RWPE1 (cell line): ENCODE measurements around the gene RNF144B.
"Not testable (repeated sequence)": the region's sequence is repeated elsewhere in the genome, so short reads cannot be mapped to it uniquely, and the experiment has no call there.

Experiments
- CTCF ChIA-PET: fragments of 350-600 bp; sonication (Branson Sonifier 250); formaldehyde crosslinking; extraction: SDS; loops from one replicate; lab custom pipeline; 2021; lab: Yijun Ruan, JAX
- POLR2A ChIA-PET: fragments of 400-600 bp; formaldehyde crosslinking; extraction: SDS; loops from one replicate; lab custom pipeline; 2020; ENCODE audit warnings: antibody characterized with exemption; ENCODE audit not compliant: low non-redundant PET; lab: Yijun Ruan, JAX
- DNase-seq: peaks from one replicate; pipeline ENCODE4 v3.0.0; 2012; ENCODE audit warnings: low spot score
- H3K27ac ChIP-seq: fragments of 450-650 bp; 2 replicates; pipeline ENCODE4 v1.5.1; 2017
- TF ChIP-seq, protein P1 (sequence below): fragments of 450-650 bp; conservative IDR thresholded peaks from 2 replicates; pipeline ENCODE4 v1.5.1; 2017; ENCODE audit warnings: low read depth, mild to moderate bottlenecking

The RNF144B gene

DNA sequence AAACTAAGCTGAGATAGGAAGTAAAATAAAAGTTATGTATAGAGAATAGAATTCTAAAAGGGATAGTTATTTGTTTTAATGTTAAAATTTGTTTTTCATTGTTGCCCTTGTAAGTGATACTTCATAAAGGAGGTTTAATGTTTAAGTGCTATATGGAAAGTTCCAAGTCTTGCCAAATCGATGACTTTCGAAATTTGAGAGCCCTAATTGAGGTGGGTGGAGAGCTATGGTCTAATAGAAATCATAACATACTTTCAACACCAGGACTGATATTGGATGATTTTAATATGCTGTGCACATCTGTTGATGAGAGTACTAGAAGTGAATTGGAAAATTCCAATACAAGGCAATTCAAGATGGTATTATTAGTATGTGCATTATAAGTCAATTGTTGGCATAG lies 64.6 kb downstream of the RNF144B start:
- TF ChIP-seq, protein P1, sequence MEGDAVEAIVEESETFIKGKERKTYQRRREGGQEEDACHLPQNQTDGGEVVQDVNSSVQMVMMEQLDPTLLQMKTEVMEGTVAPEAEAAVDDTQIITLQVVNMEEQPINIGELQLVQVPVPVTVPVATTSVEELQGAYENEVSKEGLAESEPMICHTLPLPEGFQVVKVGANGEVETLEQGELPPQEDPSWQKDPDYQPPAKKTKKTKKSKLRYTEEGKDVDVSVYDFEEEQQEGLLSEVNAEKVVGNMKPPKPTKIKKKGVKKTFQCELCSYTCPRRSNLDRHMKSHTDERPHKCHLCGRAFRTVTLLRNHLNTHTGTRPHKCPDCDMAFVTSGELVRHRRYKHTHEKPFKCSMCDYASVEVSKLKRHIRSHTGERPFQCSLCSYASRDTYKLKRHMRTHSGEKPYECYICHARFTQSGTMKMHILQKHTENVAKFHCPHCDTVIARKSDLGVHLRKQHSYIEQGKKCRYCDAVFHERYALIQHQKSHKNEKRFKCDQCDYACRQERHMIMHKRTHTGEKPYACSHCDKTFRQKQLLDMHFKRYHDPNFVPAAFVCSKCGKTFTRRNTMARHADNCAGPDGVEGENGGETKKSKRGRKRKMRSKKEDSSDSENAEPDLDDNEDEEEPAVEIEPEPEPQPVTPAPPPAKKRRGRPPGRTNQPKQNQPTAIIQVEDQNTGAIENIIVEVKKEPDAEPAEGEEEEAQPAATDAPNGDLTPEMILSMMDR, result no peak
- CTCF ChIA-PET, result interaction anchor here (0.7 kb wide), 1 partner anchor 109 kb away, joined by 3 read pairs; no protein-coding TSS in a partner anchor
- POLR2A ChIA-PET, result no interaction called here
- no peak for DNase-seq
- H3K27ac ChIP-seq, result no peak overlapping the region

DNA sequence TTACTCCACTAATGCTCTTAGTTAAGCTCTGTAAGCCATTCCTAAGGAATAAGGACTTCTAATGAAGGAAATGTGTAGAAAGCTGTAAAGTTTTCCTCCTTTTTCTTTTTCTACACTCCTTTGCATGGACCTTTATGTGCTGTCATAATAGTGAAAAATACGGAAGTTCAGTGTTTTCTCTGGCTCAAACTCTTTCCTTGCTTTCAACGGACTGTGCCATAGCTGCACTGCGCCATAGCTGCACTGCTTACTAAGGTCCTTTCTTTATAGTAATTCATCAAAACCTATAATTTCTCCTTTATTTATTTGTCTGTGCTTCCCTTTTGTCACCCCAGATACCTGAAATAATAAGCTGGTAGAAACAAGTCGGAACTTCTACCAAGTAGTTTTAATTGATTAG lies 67.3 kb downstream of the RNF144B start:
- ChIA-PET CTCF (no interaction called here), POLR2A (no interaction called here)
- TF ChIP-seq, protein P1, result no peak

DNA sequence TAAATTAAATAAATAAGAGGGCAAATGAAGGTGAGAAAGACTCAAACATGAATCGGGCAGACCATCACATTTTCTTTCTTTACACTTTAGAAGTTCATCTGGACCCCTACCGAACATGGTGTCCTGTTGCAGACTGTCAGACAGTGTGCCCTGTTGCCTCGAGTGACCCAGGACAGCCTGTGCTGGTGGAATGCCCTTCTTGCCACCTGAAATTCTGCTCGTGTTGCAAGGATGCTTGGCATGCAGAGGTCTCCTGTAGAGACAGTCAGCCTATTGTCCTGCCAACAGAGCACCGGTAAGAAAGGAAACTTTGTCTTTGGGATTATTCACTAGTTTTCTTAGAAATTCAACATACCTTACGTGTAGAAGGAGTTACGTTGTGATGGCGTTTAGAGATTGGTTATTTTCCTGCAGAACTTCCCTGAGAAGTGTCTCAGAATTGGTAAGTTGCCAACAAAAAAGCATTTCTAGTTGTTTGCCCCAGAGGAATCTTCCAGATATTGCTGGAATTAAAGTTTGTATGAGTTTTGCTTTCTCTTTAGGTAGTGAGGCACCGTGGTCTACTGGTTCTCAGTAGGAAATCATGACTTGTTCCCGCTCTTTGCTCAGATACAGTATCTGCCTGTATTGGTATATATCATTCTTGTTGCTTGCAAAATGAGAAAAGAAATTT lies 70.1 kb downstream of the RNF144B start:
- CTCF ChIA-PET, result no interaction called here
- no peak overlapping the region for H3K27ac ChIP-seq
- DNase-seq, result no peak
- POLR2A ChIA-PET, result no interaction called here
- TF ChIP-seq, protein P1, result no peak

More for the DNA sequence above, 67.3 kb downstream of the RNF144B start:
- no peak overlapping the region for H3K27ac ChIP-seq
- DNase-seq, result no peak

DNA sequence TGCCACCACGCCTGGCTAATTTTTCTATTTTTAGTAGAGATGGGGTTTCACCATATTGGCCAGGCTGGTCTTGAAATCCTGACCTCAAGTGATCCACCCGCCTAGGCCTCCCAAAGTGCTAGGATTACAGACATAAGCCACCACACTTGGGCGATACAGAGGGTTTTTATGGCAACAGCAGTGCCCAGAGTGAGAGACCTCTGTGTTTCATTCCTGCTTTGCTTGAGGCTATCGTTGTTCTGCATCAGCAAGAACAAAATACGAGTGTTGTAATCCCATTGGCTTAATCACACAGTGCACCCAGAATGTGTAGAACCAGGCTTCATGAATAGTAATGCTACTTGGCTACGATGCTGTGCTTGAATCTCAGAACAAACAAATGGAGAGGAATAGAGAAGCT lies 70.9 kb downstream of the RNF144B start:
- CTCF ChIA-PET, H3K27ac ChIP-seq, DNase-seq: not testable (repeated sequence)
- POLR2A ChIA-PET, result interaction anchor here (0.5 kb wide), 1 partner anchor 208 kb away, joined by 6 read pairs; no protein-coding TSS in a partner anchor

DNA sequence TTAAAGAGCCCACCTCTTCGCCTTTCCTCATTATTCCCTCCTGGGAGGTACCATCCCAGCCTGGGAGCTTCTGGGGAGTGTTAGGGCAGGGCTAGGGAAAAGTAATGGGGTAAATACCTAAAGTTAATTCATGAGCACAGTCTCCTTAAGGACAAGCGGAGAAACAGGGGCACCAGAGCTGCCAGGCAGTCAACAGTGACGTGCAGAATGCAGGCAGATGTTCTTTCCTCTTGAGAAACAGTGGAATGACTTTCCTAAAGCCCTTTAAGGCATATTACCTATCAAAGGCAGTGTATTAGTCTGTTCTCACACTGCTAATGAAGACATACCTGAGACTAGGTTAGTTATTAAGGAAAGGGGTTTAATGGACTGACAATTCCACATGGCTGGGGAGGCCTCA lies 76.3 kb downstream of the RNF144B start:
- TF ChIP-seq, protein P1, result no peak
- ChIA-PET CTCF (interaction anchor here (0.6 kb wide), 1 partner anchor 20 kb away, joined by 3 read pairs; no protein-coding TSS in a partner anchor), POLR2A (no interaction called here)
- no peak overlapping the region for H3K27ac ChIP-seq
- DNase-seq, result no peak

DNA sequence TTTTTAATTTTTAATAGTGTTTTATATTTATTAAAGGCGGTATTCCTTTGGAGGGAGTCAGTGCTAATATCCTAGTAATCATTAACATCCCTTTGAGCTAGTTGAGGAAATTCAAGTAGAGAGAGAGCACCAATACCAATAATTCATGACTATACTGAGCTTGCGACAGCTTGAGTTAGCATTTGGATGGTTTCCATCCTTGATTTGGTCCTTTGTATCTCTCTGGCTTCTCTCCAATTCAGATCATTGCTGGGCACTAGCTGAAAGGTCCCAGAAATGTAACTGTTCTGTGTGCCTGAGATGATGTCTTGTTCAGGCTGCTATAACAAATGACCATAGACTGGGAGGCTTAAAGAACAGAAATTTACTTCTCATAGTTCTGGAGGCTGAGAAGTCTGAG lies 77.0 kb downstream of the RNF144B start:
- POLR2A ChIA-PET, result no interaction called here
- DNase-seq, result no peak
- TF ChIP-seq, protein P1, result no peak
- H3K27ac ChIP-seq, result no peak overlapping the region
- CTCF ChIA-PET, result interaction anchor here (0.6 kb wide), 1 partner anchor 19 kb away, joined by 3 read pairs; no protein-coding TSS in a partner anchor
